ENCODE results near the gene SORCS1.

GRCh38 chr10:107022600-107023354 is 141.7 kb downstream of the SORCS1 start:
- no peak for TF ChIP-seq POLR2A (IDR thresholded peaks at IDR 0.05)
- no peak for TF ChIP-seq CTCF (IDR thresholded peaks at IDR 0.05)

All from thyroid gland (tissue), 4 donors.